B cell (primary cell): Measurements from ENCODE around the gene MFSD8. TPM values are rescaled to one million over a fixed set of nuclear protein-coding genes. Genes with fewer than 3 reads are reported as not detected.

Experiments used
- ATAC-seq: fragments of 200-7000 bp; cut with Tn5 transposase; one replicate; pipeline ENCODE4 v1.10.0; 2021; ENCODE audit warnings: low read depth, mild to moderate bottlenecking, moderate number of reproducible peaks, moderate library complexity
- CTCF ChIA-PET: fragments of 350-600 bp; sonication (Branson Sonifier 250); formaldehyde crosslinking; loops from one replicate; lab custom pipeline; 2021; ENCODE audit warnings: antibody characterized with exemption, inconsistent platforms; lab: Charles Lee
- POLR2A ChIA-PET: fragments of 350-600 bp; sonication (Branson Sonifier 250); formaldehyde crosslinking; loops from one replicate; lab custom pipeline; 2021; ENCODE audit warnings: antibody characterized with exemption; lab: Charles Lee
- DNase-seq: peaks from one replicate; pipeline ENCODE4 v3.0.0; 2013
- H2AFZ ChIP-seq: 2 replicates; pipeline ENCODE4 v1.6.1; 2012; ENCODE audit warnings: mild to moderate bottlenecking, low read depth, low read length; ENCODE audit not compliant: insufficient read depth, poor library complexity, severe bottlenecking
- H3K27ac ChIP-seq, 2 donors: 1 replicate in 1 of 2; 2 replicates in 1 of 2; pipeline ENCODE4 v1.5.1; 2012 to 2013; ENCODE audit warnings: low read length in 2 of 2, mild to moderate bottlenecking in 2 of 2, moderate library complexity in 1 of 2
- H3K27me3 ChIP-seq, 4 experiments: fragments of 200-600 bp in 1 of 4; sonication (generic) in 1 of 4; replicated peaks in 1 of 4; 1 replicate in 2 of 4; 2 replicates in 2 of 4; pipeline versions ENCODE4 v1.6.1 to v1.7.0; 2013 to 2016; ENCODE audit warnings: low read length in 3 of 4, mild to moderate bottlenecking in 2 of 4, mixed read lengths in 1 of 4, moderate library complexity in 1 of 4; ENCODE audit not compliant: insufficient read depth in 4 of 4, control insufficient read depth in 3 of 4; ENCODE audit errors: control extremely low read depth in 1 of 4
- H3K36me3 ChIP-seq, 2 experiments: replicated peaks in 1 of 2; 1 replicate in 1 of 2; 2 replicates in 1 of 2; pipeline versions ENCODE4 v1.6.1 to v1.7.1; 2013; ENCODE audit warnings: low read length in 1 of 2; ENCODE audit not compliant: insufficient read depth in 2 of 2, control insufficient read depth in 1 of 2; ENCODE audit errors: control extremely low read depth in 1 of 2, extremely low read depth in 1 of 2
- H3K4me1 ChIP-seq, 2 donors: fragments of 200-600 bp in 1 of 2; sonication (generic) in 1 of 2; 1 replicate in 1 of 2; 2 replicates in 1 of 2; pipeline versions ENCODE4 v1.5.1 to v1.6.1; 2013 to 2017; ENCODE audit warnings: low read length in 2 of 2; ENCODE audit not compliant: control insufficient read depth in 2 of 2, insufficient read depth in 2 of 2
- H3K4me2 ChIP-seq: replicated peaks from 2 replicates; pipeline ENCODE3; 2012; ENCODE audit warnings: mild to moderate bottlenecking, low read depth, low read length; ENCODE audit not compliant: poor library complexity, severe bottlenecking
- H3K4me3 ChIP-seq, 5 experiments: fragments of 200-600 bp in 1 of 5; sonication (generic) in 1 of 5; 1 replicate in 3 of 5; 2 replicates in 2 of 5; pipeline versions ENCODE4 v1.5.1 to v1.7.0; 2011 to 2016; ENCODE audit warnings: low read length in 4 of 5, mild to moderate bottlenecking in 4 of 5, low read depth in 2 of 5, control low read depth in 1 of 5, moderate library complexity in 1 of 5; ENCODE audit not compliant: insufficient read depth in 1 of 5; ENCODE audit errors: control extremely low read depth in 1 of 5, extremely low read depth in 1 of 5
- H3K79me2 ChIP-seq: fragments of 200-600 bp; sonication (generic); one replicate; pipeline ENCODE4 v1.6.0; 2016; ENCODE audit warnings: low read length; ENCODE audit not compliant: control insufficient read depth, insufficient read depth
- H3K9ac ChIP-seq: fragments of 200-600 bp; sonication (generic); 2 replicates; pipeline ENCODE4 v1.6.1; 2017; ENCODE audit warnings: mild to moderate bottlenecking, low read length, moderate library complexity
- H3K9me3 ChIP-seq, 3 donors: one replicate each; pipeline versions ENCODE4 v1.6.1 to v1.7.1; 2013; ENCODE audit warnings: low read length in 2 of 3; ENCODE audit not compliant: control insufficient read depth in 2 of 3, insufficient read depth in 1 of 3; ENCODE audit errors: control extremely low read depth in 1 of 3
- H4K20me1 ChIP-seq: 2 replicates; pipeline ENCODE4 v1.6.0; 2012; ENCODE audit warnings: mild to moderate bottlenecking, low read length; ENCODE audit not compliant: insufficient read depth, control insufficient read depth, poor library complexity, severe bottlenecking
- H3K27ac Mint-ChIP-seq: one replicate; pipeline ENCODE4 v1.8.0; 2021; ENCODE audit warnings: mixed read lengths
- H3K27me3 Mint-ChIP-seq: one replicate; pipeline ENCODE4 v1.8.0; 2021; ENCODE audit warnings: mixed read lengths
- H3K4me1 Mint-ChIP-seq: one replicate; pipeline ENCODE4 v1.8.0; 2021; ENCODE audit warnings: mixed read lengths
- H3K4me3 Mint-ChIP-seq: one replicate; pipeline ENCODE4 v1.8.0; 2021; ENCODE audit warnings: mixed read lengths
- H3K9me3 Mint-ChIP-seq: one replicate; pipeline ENCODE4 v1.8.0; 2022; ENCODE audit warnings: mixed read lengths; ENCODE audit not compliant: insufficient read depth
- CTCF ChIP-seq: fragments of 200-600 bp; IDR thresholded peaks from one replicate; pipeline ENCODE4 v1.8.0; 2022; ENCODE audit warnings: antibody characterized with exemption, mild to moderate bottlenecking
- EZH2 ChIP-seq: IDR thresholded peaks from 2 replicates; pipeline ENCODE4 v1.6.1; 2012; ENCODE audit warnings: borderline replicate concordance, low read depth, mild to moderate bottlenecking, moderate library complexity, low read length; ENCODE audit not compliant: insufficient read depth, poor library complexity, severe bottlenecking
- WGBS: methylation state at CpG from one replicate; pipeline ENCODE4 v1.1.5; 2013; ENCODE audit warnings: missing lambda C conversion rate; ENCODE audit not compliant: insufficient coverage; 5-methylcytosine and 5-hydroxymethylcytosine counted together
- intact Hi-C: fragments of 100-400 bp; cut with micrococcal nuclease; formaldehyde crosslinking; loops from one replicate; pipeline ENCODE4 v1.10.0; 2022
- polyA plus RNA-seq: library from polyadenylated mRNA; depleted of rRNA; stranded (reverse); fragments of >200 nt; gene quantifications from 2 replicates; pipeline ENCODE4 v1.2.3, GENCODE V29; 2012
- total RNA-seq, 2 donors: library from RNA; stranded (reverse); fragments of 120-200 nt in 1 of 2; gene quantifications; 1 replicate in 1 of 2; 2 replicates in 1 of 2; pipeline versions ENCODE4 v1.2.3 to v1.2.4, GENCODE V29; 2013 to 2022

The MFSD8 gene
- total and polyA plus RNA-seq, 2 donors (not counting 1 experiment from before 2014, with no cell fraction given), result 18.4 to 53.1 TPM

DNA sequence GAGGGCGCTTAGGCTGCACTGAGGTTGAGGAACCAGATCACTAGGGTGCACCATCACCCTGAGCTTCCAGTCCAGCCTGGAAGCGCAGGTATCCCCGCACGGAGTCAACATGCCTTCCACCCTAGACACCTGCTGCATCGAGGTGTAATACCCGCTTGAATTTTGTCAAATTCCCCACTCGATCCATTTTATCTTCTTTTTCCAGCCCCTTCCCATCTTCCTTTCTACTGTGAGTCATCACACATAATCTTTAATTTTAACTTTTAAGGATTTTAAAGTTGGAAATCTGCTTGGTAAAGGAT, 83.5 kb downstream of the MFSD8 start:
- intact Hi-C loops, result loop anchor here (5.0 kb wide), 1 partner anchor 1211 kb away; the partner anchor contains the start of gene SCLT1
- ChIA-PET POLR2A (interaction anchor here (0.9 to 2.2 kb wide), 2 partner anchors 84 to 179 kb away, joined by 4 to 8 read pairs; partner anchors contain the start of genes ABHD18, LARP1B and MFSD8), CTCF (no interaction called here)
- Mint-ChIP-seq H3K27me3 (no peaks in the 10 kb centered on the region), H3K9me3 (no peaks in the 10 kb centered on the region), H3K27ac (peak overlapping the region; percentile 97), H3K4me1 (peaks cover 17% of the 10 kb centered on the region), H3K4me3 (peak overlapping the region; percentile 98)
- peaks cover 9% of the 10 kb centered on the region for H3K79me2 ChIP-seq
- DNase-seq, result no peak
- no peaks in the 10 kb centered on the region for H3K27me3 ChIP-seq
- H2AFZ ChIP-seq, result peak overlapping the region; percentile 99
- H3K9ac ChIP-seq, result peak overlapping the region; percentile 86
- peak overlapping the region in 4 of 5 experiments; percentile 81 to 97 (median 88) for H3K4me3 ChIP-seq
- 0% methylated on average over 6 of the region's 7 CpGs for WGBS
- peak overlapping the region; percentile 95 for H3K4me2 ChIP-seq
- TF ChIP-seq CTCF (no peak), EZH2 (no peak)
- H3K36me3 ChIP-seq, result no peaks in the 10 kb centered on the region
- no peaks in the 10 kb centered on the region for H3K9me3 ChIP-seq
- no peak for ATAC-seq
- H3K27ac ChIP-seq, result peak overlapping the region in 1 of 2 donors; percentile 88
- peaks cover 7 to 10% of the 10 kb centered on the region in 2 donors for H3K4me1 ChIP-seq
- H4K20me1 ChIP-seq, result no peaks in the 10 kb centered on the region

- no peak for TF ChIP-seq EZH2
- TF ChIP-seq CTCF, result no peak
- peak within 1 kb of the TSS; percentile 86 for H3K9ac ChIP-seq
- H3K9me3 Mint-ChIP-seq, result no peaks in the 10 kb centered on the region
- H4K20me1 ChIP-seq, result no peaks in the 10 kb centered on the region
- H3K4me1 ChIP-seq, result peaks cover 7 to 10% of the 10 kb centered on the region in 2 donors
- CTCF ChIA-PET, result interaction anchor here (1.0 kb wide), 1 partner anchor 84 kb away, joined by 5 read pairs; the partner anchor contains the start of genes ABHD18 and MFSD8
- H3K27ac ChIP-seq, result peak within 1 kb of the TSS; percentile 83 to 88
- no peaks in the 10 kb centered on the region for H3K27me3 Mint-ChIP-seq
- no peaks in the 10 kb centered on the region for H3K27me3 ChIP-seq
- no peaks in the 10 kb centered on the region for H3K36me3 ChIP-seq
- WGBS, result under 1% methylated on average over 62 of the region's 70 CpGs
- H3K9me3 ChIP-seq, result no peaks in the 10 kb centered on the region
- intact Hi-C loops, result loop anchor here (1.0 to 5.0 kb wide), 4 partner anchors 84 to 1211 kb away; partner anchors contain the start of genes ABHD18, LARP1B, MFSD8 and SCLT1
- peak; percentile 95 for ATAC-seq
- peak within 1 kb of the TSS; percentile 99 for H2AFZ ChIP-seq
- POLR2A ChIA-PET, result interaction anchor here (0.6 to 2.2 kb wide), 3 partner anchors 84 to 180 kb away, joined by 4 to 8 read pairs (median 7); partner anchors contain the start of genes ABHD18, LARP1B and MFSD8
- peak; percentile 96 for DNase-seq
- peaks cover 17% of the 10 kb centered on the region for H3K4me1 Mint-ChIP-seq
- H3K4me3 Mint-ChIP-seq, result peak within 1 kb of the TSS; percentile 98
- H3K4me2 ChIP-seq, result peak within 1 kb of the TSS; percentile 95
- H3K27ac Mint-ChIP-seq, result peak within 1 kb of the TSS; percentile 97
- peak within 1 kb of the TSS; percentile 72 to 97 (median 84) for H3K4me3 ChIP-seq
- H3K79me2 ChIP-seq, result peaks cover 9% of the 10 kb centered on the region
Measured at GRCh38 chr4:127880763-127881562, 84.0 kb downstream of the MFSD8 start, which contains the start of gene PLK4. Gene PLK4, plus strand, starts transcription at chr4:127880893. Its CDS starts 242 bp downstream, at chr4:127881135.
